H1 (cell line): ENCODE results near the gene NUBPL. TPM values are rescaled to one million over a fixed set of nuclear protein-coding genes. Genes with fewer than 3 reads are reported as not detected.

Experiments used
- CTCF ChIA-PET: fragments of 300-600 bp; sonication (Branson Sonifier 250); formaldehyde crosslinking; loops from one replicate; lab custom pipeline; 2021; ENCODE audit not compliant: partially characterized antibody; lab: Charles Lee
- POLR2A ChIA-PET: fragments of 300-600 bp; sonication (Branson Sonifier 250); formaldehyde crosslinking; loops from one replicate; lab custom pipeline; 2021; ENCODE audit warnings: inconsistent platforms; ENCODE audit not compliant: partially characterized antibody; lab: Charles Lee
- DNase-seq, 2 experiments: peaks; one replicate each; pipeline versions ENCODE4 v3.0.0 to v3.0.0-alpha.2; 2010 to 2022; ENCODE audit warnings: low spot score in 2 of 2, low read depth in 1 of 2, mixed read lengths in 1 of 2
- FAIRE-seq: peaks from 2 replicates; lab custom pipeline; 2011; peaks lifted over from hg19 to GRCh38; lab: Jason Lieb, UNC
- H2AFZ ChIP-seq: 2 replicates; pipeline ENCODE4 v1.8.1; 2012; ENCODE audit warnings: low read length, inconsistent platforms
- H2AK5ac ChIP-seq: 2 replicates; pipeline ENCODE4 v1.6.1; 2013; ENCODE audit warnings: low read depth, low read length
- H2BK120ac ChIP-seq: replicated peaks from 2 replicates; pipeline ENCODE3; 2013; ENCODE audit warnings: low read depth, low read length, inconsistent platforms
- H2BK12ac ChIP-seq: 2 replicates; pipeline ENCODE4 v1.6.1; 2013; ENCODE audit warnings: low read depth, low read length
- H2BK15ac ChIP-seq: 2 replicates; pipeline ENCODE4 v1.6.1; 2013; ENCODE audit warnings: low read length
- H2BK20ac ChIP-seq: 2 replicates; pipeline ENCODE4 v1.6.1; 2013; ENCODE audit warnings: low read length
- H2BK5ac ChIP-seq: 2 replicates; pipeline ENCODE4 v1.6.1; 2013; ENCODE audit warnings: low read depth, low read length
- H3K14ac ChIP-seq: 2 replicates; pipeline ENCODE4 v1.6.1; 2013; ENCODE audit warnings: inconsistent platforms; ENCODE audit not compliant: insufficient read length
- H3K18ac ChIP-seq: 2 replicates; pipeline ENCODE4 v1.6.1; 2013; ENCODE audit warnings: low read length; ENCODE audit errors: extremely low read depth
- H3K23ac ChIP-seq: 2 replicates; pipeline ENCODE4 v1.6.1; 2013; ENCODE audit warnings: inconsistent platforms; ENCODE audit not compliant: insufficient read length
- H3K23me2 ChIP-seq: 2 replicates; pipeline ENCODE4 v1.6.1; 2013; ENCODE audit warnings: low read depth, low read length
- H3K27ac ChIP-seq: 2 replicates; pipeline ENCODE4 v1.6.1; 2011; ENCODE audit warnings: low read depth, low read length, inconsistent platforms
- H3K27me3 ChIP-seq, 4 experiments: replicated peaks in 1 of 4; 1 replicate in 1 of 4; 2 replicates in 3 of 4; pipeline versions ENCODE4 v1.6.1 to v1.8.1; 2011 to 2013; ENCODE audit warnings: low read length in 3 of 4, mild to moderate bottlenecking in 3 of 4, inconsistent platforms in 2 of 4, mixed read lengths in 2 of 4, moderate library complexity in 1 of 4; ENCODE audit not compliant: control insufficient read depth in 3 of 4, insufficient read depth in 3 of 4; ENCODE audit errors: extremely low read depth in 1 of 4
- H3K36me3 ChIP-seq, 4 experiments: 2 replicates each; pipeline versions ENCODE4 v1.6.1 to v1.8.1; 2011 to 2013; ENCODE audit warnings: mild to moderate bottlenecking in 4 of 4, low read length in 3 of 4, moderate library complexity in 2 of 4, control low read depth in 1 of 4, inconsistent platforms in 1 of 4; ENCODE audit not compliant: insufficient read depth in 4 of 4, control insufficient read depth in 2 of 4
- H3K4ac ChIP-seq: replicated peaks from 2 replicates; pipeline ENCODE3; 2013; ENCODE audit warnings: low read length, low read depth, mixed read lengths, inconsistent platforms; ENCODE audit not compliant: insufficient read length
- H3K4me1 ChIP-seq, 4 experiments: replicated peaks in 1 of 4; 1 replicate in 1 of 4; 2 replicates in 3 of 4; pipeline versions ENCODE4 v1.6.1 to v1.8.1; 2011 to 2013; ENCODE audit warnings: low read length in 3 of 4, inconsistent platforms in 2 of 4, mixed read lengths in 1 of 4; ENCODE audit not compliant: insufficient read depth in 4 of 4, control insufficient read depth in 3 of 4
- H3K4me2 ChIP-seq, 2 experiments: 2 replicates each; pipeline versions ENCODE4 v1.6.1 to v1.8.1; 2011 to 2013; ENCODE audit warnings: low read depth in 2 of 2, low read length in 2 of 2, control low read depth in 1 of 2, inconsistent platforms in 1 of 2, mild to moderate bottlenecking in 1 of 2; ENCODE audit not compliant: insufficient read depth in 1 of 2
- H3K4me3 ChIP-seq, 4 experiments: fragments of 200-600, 300-600 bp in 1 of 4; sonication (generic), shearing (Covaris generic), sonication (Bioruptor Twin) in 1 of 4; 2 replicates each; pipeline versions ENCODE4 v1.5.1 to v1.8.1; 2011 to 2016; ENCODE audit warnings: low read length in 4 of 4, low read depth in 3 of 4, control low read depth in 2 of 4, inconsistent platforms in 2 of 4, mild to moderate bottlenecking in 2 of 4, mixed read lengths in 1 of 4, moderate library complexity in 1 of 4; ENCODE audit not compliant: insufficient read depth in 2 of 4; ENCODE audit errors: extremely low read depth in 1 of 4
- H3K56ac ChIP-seq: replicated peaks from 2 replicates; pipeline ENCODE3; 2013; ENCODE audit warnings: low read depth, mild to moderate bottlenecking, mixed read lengths, low read length, inconsistent platforms; ENCODE audit not compliant: insufficient read length
- H3K79me1 ChIP-seq: 2 replicates; pipeline ENCODE4 v1.6.1; 2013; ENCODE audit warnings: low read depth, low read length, control low read depth
- H3K79me2 ChIP-seq, 2 experiments: 2 replicates each; pipeline versions ENCODE4 v1.6.1 to v1.8.1; 2012 to 2013; ENCODE audit warnings: low read length in 2 of 2, mild to moderate bottlenecking in 2 of 2, inconsistent platforms in 1 of 2; ENCODE audit not compliant: insufficient read depth in 2 of 2, control insufficient read depth in 1 of 2
- H3K9ac ChIP-seq, 4 experiments: replicated peaks in 1 of 4; 1 replicate in 1 of 4; 2 replicates in 3 of 4; pipeline versions ENCODE4 v1.6.1 to v1.8.1; 2011 to 2013; ENCODE audit warnings: low read depth in 3 of 4, low read length in 3 of 4, control low read depth in 2 of 4, mild to moderate bottlenecking in 2 of 4, moderate library complexity in 2 of 4, inconsistent platforms in 1 of 4; ENCODE audit errors: extremely low read depth in 1 of 4
- H3K9me3 ChIP-seq, 2 experiments: 2 replicates each; pipeline versions ENCODE4 v1.6.1 to v1.8.1; 2012 to 2013; ENCODE audit warnings: mild to moderate bottlenecking in 2 of 2, moderate library complexity in 2 of 2, control low read depth in 1 of 2, inconsistent platforms in 1 of 2, low read depth in 1 of 2, low read length in 1 of 2, mixed read lengths in 1 of 2; ENCODE audit not compliant: insufficient read depth in 2 of 2
- H4K20me1 ChIP-seq, 2 experiments: replicated peaks in 1 of 2; 2 replicates each; pipeline versions ENCODE3 to v1.8.1; 2011 to 2013; ENCODE audit warnings: inconsistent platforms in 2 of 2, low read length in 2 of 2, mild to moderate bottlenecking in 1 of 2; ENCODE audit not compliant: insufficient read depth in 2 of 2, control insufficient read depth in 1 of 2
- H4K5ac ChIP-seq: 2 replicates; pipeline ENCODE4 v1.6.1; 2013; ENCODE audit warnings: low read length, low read depth, mixed read lengths, inconsistent platforms; ENCODE audit not compliant: insufficient read length
- H4K8ac ChIP-seq: 2 replicates; pipeline ENCODE4 v1.8.0; 2013; ENCODE audit warnings: mild to moderate bottlenecking, moderate library complexity, low read length, inconsistent platforms; ENCODE audit not compliant: insufficient read depth; ENCODE audit errors: extremely low read depth
- H4K91ac ChIP-seq: replicated peaks from 2 replicates; pipeline ENCODE3; 2013; ENCODE audit warnings: low read length, mixed read lengths, inconsistent platforms; ENCODE audit not compliant: insufficient read length
- CBX5 ChIP-seq: fragments of 300-800, 300-1000 bp; sonication (generic); IDR thresholded peaks from 2 replicates; pipeline ENCODE4 v1.7.1; 2016; ENCODE audit warnings: antibody characterized with exemption, low read length, low read depth
- EZH2 ChIP-seq: fragments of 200-600 bp; sonication (generic); IDR thresholded peaks from 2 replicates; pipeline ENCODE4 v1.7.1; 2012; ENCODE audit warnings: low read depth, mild to moderate bottlenecking, moderate library complexity, low read length, inconsistent platforms; ENCODE audit not compliant: severe bottlenecking
- TCF12 ChIP-seq: IDR thresholded peaks from 2 replicates; pipeline ENCODE4 v1.6.1; 2011; ENCODE audit warnings: low read depth, mild to moderate bottlenecking, low read length
- WGBS, 2 experiments: shearing (Covaris generic) in 1 of 2; methylation state at CpG; one replicate each; pipeline versions ENCODE4 v1.1.6 to v1.1.7; 2013 to 2015; ENCODE audit warnings: low lambda C conversion rate in 2 of 2, mixed read lengths in 2 of 2, inconsistent platforms in 1 of 2, low coverage in 1 of 2, missing lambda C conversion rate in 1 of 2; ENCODE audit not compliant: insufficient replicate concordance in 2 of 2, insufficient coverage in 1 of 2, insufficient read length in 1 of 2; ENCODE audit errors: extremely low coverage in 1 of 2, missing lambda C conversion rate in 1 of 2; 5-methylcytosine and 5-hydroxymethylcytosine counted together
- polyA plus RNA-seq, 7 experiments: library from polyadenylated mRNA; depleted of rRNA in 3 of 7; stranded (reverse) in 5 of 7; unstranded in 2 of 7; fragments of >200 nt in 5 of 7; fragments of 200-250 nt in 2 of 7; gene quantifications; 1 replicate in 5 of 7; 2 replicates in 1 of 7; 4 replicates in 1 of 7; pipeline versions ENCODE4 v1.2.1 to v1.2.3, GENCODE V29; 2011 to 2013; ENCODE audit warnings: missing spikeins in 2 of 7, mixed read lengths in 2 of 7
- total RNA-seq: library from RNA; stranded (reverse); fragmentation: NEBNext Ultra II Directional; extraction: Animal tissue kit (Norgen Biotek cat#: 25700); gene quantifications from 2 replicates; pipeline ENCODE4 v1.2.1, GENCODE V29; 2021

The NUBPL gene
- total and polyA plus RNA-seq, 2 of the 8 experiments (the other 6 are each of a cell fraction or from before 2014, with no cell fraction given) = 1.6 to 6.8 TPM

- H3K36me3 ChIP-seq = no peaks in the 10 kb centered on the region
- H2BK120ac ChIP-seq = no peak overlapping the region
- H2BK15ac ChIP-seq = no peak overlapping the region
- no peak overlapping the region for H3K23ac ChIP-seq
- H3K4me1 ChIP-seq = no peaks in the 10 kb centered on the region
- no peak overlapping the region for H3K27ac ChIP-seq
- H3K9me3 ChIP-seq = peaks cover 14 to 17% of the 10 kb centered on the region in 2 experiments; a peak in 3 of 4 replicates
- no peak overlapping the region for H4K91ac ChIP-seq
- no peaks in the 10 kb centered on the region for H4K20me1 ChIP-seq
- H2BK20ac ChIP-seq = no peak overlapping the region
- no peaks in the 10 kb centered on the region for H3K27me3 ChIP-seq
- H2AK5ac ChIP-seq = no peak overlapping the region
- H3K79me1 ChIP-seq = no peaks in the 10 kb centered on the region
- H3K14ac ChIP-seq = no peak overlapping the region
- H2AFZ ChIP-seq = no peak overlapping the region
- H3K79me2 ChIP-seq = no peaks in the 10 kb centered on the region
- POLR2A ChIA-PET = no interaction called here
- no peak overlapping the region for H3K4me3 ChIP-seq
- no peak for TF ChIP-seq CBX5
- TF ChIP-seq TCF12 = no peak
- no peak for TF ChIP-seq EZH2
- CTCF ChIA-PET = no interaction called here
- WGBS, 2 experiments = 77% methylated on average over 9 of the region's 9 CpGs; no CpG with 5 or more reads in 1 of the 2 experiments
- no peak overlapping the region for H2BK12ac ChIP-seq
- H4K5ac ChIP-seq = no peak overlapping the region
- no peak overlapping the region for H3K4me2 ChIP-seq
- FAIRE-seq = no peak
- no peak for DNase-seq
- no peak overlapping the region for H4K8ac ChIP-seq
- no peak overlapping the region for H3K9ac ChIP-seq
- H3K23me2 ChIP-seq = no peaks in the 10 kb centered on the region
- H3K56ac ChIP-seq = no peak overlapping the region
- no peak overlapping the region for H3K18ac ChIP-seq
- no peak overlapping the region for H3K4ac ChIP-seq
- no peak overlapping the region; the same call in 1 of the 2 replicates for H2BK5ac ChIP-seq
Observed at GRCh38 chr14:31678421-31679249, 117.4 kb downstream of the NUBPL start.
